Spleen (tissue), 7 donors: ENCODE data around the gene KCNH8.

Experiments used
- CTCF ChIP-seq, 11 experiments: fragments of 200-600 bp in 7 of 11; fragments of 450-650 bp in 4 of 11; sonication (generic) in 4 of 11; IDR thresholded peaks in 8 of 11; conservative IDR thresholded peaks in 3 of 11; 1 replicate in 7 of 11; 2 replicates in 4 of 11; pipeline versions ENCODE4 v1.4.0 to v1.8.0; 2016 to 2021; ENCODE audit warnings: antibody characterized with exemption in 11 of 11, inconsistent platforms in 4 of 11, mild to moderate bottlenecking in 1 of 11
- POLR2A ChIP-seq, 3 donors: fragments of 450-650 bp; IDR thresholded peaks; one replicate each; pipeline ENCODE4 v1.5.1; 2017; ENCODE audit warnings: antibody characterized with exemption in 3 of 3, mild to moderate bottlenecking in 1 of 3
- donor health status: DM: no; HTN: no; CAD: no; lungs with moderate emphysema.
- donor health status: DM: no; HTN: no; CAD: no.
- donor health status: DM: no; HTN: no; CAD: no.

GRCh38 chr3:19427422-19428149, 279.3 kb downstream of the KCNH8 start:
- no peak for TF ChIP-seq POLR2A (IDR thresholded peaks at IDR 0.05)
- TF ChIP-seq CTCF (IDR thresholded peaks at IDR 0.05 in 8 of 11, conservative IDR thresholded peaks at IDR 0.05 in 3 of 11) = no peak
